DMS 273 treated with DMSO at 0.1 percent for 48 hours (cell line): ENCODE results near the gene MEF2B.

Source experiments
- DNase-seq: peaks from one replicate; lab custom pipeline; 2025; lab: John Stamatoyannopoulos, UW

The MEF2B gene

DNA sequence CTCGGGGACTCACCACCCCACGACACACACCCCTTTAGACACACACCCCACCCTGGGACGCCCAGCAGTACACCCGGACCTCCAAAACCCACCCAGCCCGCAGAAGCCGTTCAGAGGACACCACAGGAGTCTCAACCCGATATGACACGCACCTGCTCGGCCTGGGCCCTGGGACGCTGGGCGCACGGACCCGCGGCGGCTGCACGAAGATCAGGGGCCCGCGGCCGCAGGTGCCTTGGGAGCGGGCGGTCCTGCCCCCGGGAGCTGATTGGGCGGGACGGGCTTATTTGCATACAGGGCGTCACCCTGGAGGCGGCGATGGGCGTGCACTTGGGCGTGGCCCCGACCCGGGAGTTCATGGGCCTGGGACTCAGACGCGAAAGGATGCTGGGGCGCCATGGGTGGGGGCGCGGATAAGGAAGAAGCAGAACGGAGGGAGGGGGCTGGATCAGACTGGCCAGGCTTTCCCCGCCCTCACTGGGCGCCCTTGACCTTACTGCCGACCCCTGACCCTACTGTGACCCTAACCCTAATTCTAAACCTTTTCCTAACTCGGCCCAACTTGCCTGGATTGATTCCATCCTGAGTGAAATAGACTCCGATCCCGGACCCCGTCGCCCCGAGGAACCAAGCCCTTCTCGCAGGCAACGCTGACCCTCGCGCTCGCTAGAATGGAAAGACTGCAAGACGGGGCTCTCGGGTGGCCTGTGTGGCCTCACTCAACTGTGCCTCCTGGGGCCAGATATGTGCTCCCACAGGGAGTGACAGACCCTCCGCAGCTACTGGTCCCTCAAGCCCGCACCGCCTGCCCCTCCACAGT is at the start of gene MEF2B:
Gene MEF2B (minus strand): TSS at position 211 of the 820 bp plus-strand sequence. CDS start 19,528 bp downstream, outside the sequence.
- DNase-seq: peak; percentile 37

DNA sequence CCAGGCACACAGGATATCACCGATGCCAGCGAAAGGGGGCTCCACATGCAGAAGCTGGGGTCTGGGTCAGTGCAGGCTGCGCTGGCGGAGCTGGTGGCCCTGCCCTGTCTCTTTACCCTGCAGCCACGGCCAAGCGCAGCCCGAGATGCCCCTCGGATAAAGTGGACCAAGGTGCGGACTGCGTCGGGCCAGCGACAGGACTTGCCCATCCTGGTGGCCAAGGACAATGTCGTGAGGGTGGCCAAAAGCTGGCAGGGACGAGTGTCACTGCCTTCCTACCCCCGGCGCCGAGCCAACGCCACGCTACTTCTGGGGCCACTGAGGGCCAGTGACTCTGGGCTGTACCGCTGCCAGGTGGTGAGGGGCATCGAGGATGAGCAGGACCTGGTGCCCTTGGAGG is 48.8 kb upstream of the MEF2B start:
- no peak for DNase-seq

DNA sequence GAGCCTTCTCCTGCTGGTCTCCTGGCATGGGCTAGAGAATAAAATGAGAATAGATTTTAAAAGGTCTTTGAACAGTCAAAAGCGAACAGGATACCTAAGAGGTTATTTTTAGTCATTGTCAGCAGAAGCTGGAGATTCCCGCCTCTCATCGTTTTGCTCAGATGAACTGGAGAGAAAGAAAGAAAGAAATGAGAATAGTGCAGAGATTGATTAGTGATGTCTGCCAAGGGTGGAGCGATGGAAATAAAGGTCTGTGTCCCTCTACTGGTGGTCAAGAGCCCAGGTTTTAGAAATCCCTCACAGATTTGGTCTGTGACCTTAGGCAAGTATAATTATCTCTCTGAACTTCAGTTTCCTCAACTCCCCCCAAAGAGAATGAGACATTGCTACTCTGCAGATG is 47.0 kb upstream of the MEF2B start:
- DNase-seq: no peak

DNA sequence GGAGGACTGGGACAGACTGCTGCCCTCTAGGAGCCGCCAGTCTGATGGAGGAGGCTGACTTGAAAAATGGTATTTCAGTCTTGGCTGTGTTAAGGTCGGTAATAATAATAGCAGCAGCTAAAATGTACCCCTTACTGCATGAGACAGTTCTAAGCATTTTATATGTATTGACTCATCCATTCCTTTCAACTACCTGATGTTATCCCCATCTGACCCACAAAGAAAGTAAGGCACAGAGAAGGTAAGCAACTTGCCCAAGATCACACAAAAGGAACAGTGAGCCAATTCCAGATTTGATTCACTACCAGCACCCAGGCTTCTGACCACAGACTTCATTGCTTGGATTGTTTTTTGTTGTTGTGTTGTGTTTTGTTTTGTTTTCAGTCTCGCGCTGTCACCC is 45.7 kb upstream of the MEF2B start:
- no peak for DNase-seq

DNA sequence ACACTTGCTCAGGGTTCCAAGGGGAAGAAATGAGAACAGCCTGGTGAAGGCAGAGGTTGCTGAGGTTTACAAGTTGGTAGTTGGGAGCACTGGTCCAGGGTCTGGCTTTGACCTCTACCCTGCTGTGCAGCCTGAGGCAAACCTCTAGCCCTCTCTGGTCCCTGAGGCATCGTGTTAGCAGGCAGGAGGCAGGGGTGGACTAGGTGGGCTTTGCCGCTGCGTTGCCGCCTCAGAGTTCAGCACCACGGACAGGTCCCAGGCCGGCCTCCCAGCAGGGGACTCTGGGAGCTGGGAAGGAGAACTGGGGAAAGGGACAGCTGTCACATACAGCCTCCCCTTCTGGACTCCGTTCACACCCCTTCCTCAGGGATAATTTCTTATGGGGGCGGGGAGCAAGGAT is 44.8 kb upstream of the MEF2B start:
- peak; percentile 20 for DNase-seq

DNA sequence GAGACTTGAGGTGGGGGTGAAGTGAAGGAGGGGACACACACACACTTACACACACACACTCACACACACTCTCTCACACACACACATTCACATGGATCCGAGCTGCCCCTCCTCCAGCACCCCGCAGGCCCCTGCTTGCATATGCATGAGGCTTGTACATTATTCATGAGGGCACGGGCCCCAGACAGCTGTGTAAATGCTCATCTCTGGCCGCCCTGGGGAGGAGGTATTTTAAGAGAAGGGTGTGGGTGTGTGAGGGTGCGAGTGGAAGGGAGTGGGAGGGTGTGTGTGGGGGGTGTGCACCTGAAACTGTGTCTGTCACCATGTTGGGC is 44.1 kb upstream of the MEF2B start:
- no peak for DNase-seq

DNA sequence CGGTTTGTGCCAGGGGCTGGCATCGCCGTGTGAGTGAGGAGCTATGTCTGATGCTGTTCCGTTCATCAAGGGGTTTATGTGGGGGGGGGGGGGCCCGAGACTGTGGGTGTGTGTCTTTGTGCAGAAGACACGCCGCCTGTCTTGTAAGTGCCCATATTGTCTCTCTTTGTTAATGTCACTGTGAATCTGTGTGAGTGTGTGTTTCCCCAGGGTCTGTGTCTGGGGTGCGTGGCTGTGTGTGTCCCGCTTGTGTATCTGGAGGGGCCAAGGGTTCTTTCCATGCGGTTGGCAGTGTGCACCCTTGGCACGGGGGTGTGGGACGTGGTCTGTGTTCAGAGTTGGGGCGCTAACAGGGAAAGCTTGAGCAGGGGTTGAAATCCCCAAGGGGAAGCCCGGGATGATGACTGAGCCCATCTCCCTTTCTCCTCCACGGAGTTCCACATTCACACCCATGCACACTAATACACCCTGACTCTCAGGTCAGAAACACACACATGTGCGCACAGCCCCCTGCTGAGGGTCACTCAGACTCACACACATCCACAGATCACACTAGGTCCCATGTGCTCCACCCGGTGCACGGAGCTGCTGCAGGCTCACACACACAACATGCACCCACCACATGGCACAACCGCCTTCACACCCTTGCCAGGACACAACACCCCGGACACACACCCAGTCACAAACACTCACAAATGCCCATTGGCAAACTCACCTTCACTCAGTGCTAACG is 43.5 kb upstream of the MEF2B start:
- DNase-seq: no peak

DNA sequence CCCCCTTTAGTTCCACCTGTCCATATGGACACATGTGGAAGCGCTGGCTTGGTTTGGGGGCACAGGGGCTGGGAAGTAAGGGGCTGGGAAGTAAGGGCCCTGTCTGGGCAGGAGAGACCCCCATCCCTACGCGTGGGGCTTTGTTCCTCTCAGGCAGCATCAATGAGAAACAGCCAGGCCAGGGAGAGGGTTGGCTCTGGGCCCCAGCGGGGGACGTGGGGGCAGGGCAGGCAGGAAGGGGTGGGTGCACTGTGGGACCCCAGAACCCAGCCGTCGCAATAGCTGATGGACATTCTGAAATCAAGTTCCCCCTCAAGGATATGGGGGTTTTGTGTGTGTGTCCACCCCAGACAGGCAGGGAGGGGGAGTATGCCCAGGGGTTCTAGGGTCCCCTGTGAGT is 42.9 kb upstream of the MEF2B start:
- no peak for DNase-seq

DNA sequence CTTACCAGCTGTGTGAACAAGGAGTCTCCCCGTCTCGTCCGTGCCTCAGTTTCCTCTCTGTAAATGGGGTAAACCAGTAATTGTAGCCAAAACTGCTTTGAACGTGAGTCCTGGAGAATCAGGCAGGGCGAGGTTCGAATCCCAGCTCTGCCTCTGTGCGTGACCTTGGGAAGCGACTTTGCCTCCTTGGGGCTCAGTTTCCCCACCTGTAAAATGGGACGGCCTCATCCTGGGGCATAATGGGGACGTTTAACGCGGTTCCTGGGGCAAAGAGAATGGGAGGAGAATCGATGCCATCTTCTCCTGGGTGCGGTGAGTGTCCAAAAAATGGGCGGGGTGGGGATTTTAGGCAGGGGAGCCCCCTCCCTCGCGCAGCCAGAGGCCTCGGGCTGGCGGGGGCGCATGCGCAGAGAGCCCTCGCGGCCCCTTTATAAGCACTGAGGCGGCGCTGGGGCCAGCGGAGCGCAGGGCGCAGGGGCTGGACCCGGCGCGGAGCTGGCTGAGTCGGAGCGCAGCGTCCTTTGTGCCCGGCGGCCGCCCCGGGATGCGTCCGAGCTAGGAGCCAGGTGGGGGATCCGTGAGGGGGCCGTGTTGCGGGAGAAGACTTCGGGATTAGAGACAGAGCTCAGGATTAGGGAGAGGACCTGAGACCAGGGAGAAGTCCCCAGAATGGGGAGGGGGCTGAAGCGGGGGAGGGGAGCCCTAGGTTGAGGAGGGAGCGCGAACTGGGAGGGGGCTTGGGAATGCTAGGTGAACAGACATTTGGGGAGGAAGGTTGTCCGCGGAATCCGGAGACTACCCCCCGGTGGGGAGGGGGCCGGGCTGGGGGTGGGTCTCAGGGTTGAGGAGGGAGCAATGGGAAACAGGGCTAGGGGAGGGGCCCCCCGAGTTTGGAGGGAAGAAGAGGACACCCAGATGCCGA is 41.7 kb upstream of the MEF2B start, which contains the start of gene NCAN:
Gene NCAN (plus strand): TSS at position 460 of the 922 bp plus-strand sequence. CDS start 4,996 bp downstream, outside the sequence.
- no peak for DNase-seq

DNA sequence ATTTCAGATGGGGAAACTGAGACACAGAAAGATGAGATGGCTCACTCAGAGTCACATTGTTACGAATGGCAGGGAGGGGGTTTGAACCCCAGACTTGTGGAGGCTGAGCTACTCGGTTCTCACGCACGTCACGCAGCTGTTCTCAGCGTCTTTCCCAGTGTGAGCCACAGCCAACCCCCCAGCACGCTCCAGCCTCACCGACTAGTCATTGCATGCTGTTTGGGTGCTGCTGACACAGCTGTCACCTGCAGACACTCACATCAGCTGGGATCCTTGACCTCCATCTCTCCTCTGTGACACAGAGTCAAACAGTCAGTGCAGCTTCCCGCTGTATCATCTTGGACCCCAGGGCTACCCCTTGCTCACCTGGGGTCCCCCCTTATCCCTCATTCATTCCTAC is 39.3 kb upstream of the MEF2B start:
- no peak for DNase-seq

DNA sequence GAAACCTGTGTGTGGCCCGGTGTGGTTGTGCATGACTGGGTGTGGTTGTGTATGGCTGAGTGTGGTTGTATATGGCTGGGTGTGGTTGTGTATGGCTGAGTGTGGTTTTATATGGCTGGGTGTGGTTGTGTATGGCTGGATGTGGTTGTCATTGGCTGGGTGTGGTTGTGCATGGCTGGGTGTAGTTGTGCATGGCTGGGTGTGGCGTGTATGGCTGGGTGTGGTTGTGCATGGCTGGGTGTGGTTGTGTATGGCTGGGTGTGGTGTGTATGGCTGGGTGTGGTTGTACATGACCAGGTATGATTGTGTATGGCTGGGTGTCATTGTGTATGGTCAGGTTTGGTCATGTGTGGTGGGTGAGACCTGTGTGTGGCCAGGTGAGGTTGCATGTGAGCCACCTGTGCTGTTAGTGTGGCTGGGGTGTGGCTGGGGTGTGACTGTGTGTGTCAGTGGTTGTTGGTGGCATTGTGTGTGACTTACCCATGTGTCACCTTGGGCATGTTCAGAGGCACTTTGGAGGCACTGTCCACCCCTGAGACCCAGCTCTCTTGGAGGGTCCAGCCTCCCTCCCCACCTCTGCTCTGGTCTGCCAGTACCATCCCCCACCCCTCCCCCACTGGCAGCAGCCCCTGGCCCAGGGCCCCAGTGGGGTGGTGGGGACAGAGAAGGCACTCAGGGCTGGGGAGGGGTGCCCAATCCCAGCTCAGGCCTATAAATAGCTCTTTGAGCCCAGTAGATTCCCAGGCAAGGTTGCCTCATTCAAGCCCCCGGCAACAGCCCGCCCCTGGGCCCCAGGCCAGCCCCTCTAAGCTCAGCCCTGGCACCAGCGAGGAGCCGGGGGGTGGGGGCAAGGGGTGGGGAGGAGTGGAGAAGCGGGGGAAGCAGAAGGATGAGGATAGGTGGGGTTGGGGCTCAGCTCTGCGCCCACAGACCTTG is 37.8 kb upstream of the MEF2B start:
- no peak for DNase-seq

DNA sequence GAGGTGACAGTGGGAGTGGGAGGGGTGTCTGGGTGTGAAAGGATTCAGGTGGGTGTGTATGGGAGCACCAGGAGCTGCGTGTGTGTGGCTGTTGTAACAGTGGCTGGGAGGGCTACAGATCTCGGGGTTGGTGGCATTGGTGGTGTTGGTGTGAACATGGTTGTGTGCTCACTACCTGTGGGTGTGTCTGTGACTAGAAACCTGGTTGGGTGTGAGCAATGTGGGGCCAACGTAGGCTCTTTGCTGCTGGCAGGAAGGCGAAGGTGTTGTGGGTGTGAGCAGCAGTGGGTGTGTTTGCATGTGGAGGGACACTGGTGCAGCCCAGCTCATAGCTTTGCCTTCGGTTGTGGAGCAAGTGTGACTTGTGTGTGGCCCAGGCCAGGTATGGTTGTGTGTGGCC is 36.9 kb upstream of the MEF2B start:
- DNase-seq: no peak

DNA sequence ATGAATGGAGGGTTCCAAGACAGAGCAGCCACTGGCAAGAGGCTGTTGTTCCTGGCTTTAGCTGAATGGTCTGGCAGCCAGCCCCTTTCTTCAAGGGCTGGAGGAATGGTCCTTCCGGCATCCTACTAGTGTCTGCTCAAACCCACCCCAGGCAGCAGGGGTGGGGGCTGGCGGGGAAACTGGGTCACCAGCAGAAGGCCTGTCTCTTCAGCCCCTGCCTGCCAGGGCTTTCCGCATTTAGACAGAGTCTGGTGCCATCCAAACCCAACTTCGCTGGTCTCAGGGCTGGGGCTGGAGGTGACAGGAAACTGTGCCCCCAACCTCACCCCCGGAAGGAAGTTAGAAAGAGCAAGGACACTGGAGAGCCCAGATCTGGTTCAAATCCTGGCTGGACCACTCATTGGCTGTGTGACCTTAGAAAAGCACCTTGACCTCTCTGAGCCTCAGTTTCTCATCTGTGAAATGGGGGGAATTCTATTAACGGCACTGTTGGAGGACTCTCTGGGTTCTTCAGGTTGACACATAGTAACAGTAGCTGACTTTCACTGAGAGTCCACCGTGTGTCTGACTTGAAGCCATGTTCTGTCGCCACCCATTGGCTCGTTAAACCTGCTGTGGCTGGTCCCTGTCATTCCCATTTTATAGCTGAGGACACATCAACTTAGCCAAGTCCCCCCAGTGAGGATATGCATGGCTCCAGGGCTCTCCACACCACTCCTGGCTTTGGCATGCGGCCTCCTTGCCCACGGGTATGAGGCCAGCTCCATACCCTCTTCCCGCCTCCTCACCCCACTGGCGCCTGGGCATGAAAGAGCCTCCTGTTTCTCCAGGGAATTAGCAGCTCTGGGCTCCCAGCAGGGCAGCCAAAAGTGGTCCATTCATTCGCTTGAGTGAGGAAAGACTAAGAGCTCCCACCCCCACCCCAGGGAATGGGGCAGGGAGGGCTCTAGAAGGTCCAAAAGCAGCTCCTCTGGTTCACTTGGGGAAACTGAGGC is 35.6 kb upstream of the MEF2B start:
- DNase-seq: no peak

DNA sequence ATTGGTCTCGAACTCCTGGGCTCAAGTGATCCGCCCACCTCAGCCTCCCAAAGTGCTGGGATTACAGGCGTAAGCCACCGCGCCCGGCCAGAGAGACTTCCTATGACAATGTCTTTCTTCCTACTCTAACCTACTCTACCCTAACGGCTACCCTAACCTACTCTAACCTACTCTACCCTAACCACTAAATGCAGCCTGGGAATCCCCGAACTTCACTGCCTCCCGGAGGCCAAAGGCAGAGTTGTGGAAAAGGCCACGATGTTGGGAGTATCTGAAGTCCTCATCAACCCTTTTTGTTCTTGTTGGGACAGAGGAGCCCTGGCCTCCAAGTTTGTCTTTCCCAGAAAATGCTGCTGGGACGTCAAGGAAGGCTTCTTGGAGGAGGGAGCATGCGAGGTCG is 34.1 kb upstream of the MEF2B start:
- DNase-seq: no peak

DNA sequence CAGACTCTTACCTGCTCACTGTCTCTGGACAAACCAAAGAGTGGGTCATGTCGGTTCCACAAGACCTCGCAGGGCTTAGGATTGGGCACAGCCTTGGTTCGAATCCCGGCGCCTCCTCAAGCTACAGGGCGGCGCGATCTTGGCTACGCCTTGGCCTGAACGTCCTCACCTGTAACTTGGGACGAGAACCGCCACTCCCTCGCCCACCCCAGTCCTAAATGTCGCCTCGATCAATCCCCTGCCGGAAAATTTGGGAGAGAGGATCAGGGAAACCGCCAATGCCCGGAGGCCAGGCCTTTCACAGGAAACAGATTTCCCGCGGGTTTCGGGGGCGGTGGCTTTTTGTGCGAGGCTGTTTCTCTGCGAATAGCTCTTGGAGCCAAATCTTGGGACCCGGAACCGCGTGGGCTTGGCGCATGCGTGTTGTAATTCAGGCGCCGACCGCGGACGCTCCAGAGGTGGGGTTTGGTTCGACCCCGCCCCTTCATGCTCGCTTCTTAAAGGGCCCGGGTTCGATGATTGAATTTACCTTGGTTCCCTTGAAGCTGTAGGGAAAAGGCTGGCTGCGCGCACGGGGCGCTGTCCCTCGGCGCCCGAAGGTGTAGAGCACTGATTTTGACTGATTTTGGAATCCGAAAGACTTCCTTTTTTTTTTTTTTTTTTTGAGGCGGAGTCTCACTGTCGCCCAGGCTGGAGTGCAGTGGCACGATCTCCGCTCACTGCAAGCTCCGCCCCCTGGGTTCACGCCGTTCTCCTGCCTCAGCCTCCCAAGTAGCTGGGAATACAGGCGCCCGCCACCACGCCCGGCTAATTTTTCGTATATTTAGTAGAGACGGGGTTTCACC is 33.2 kb upstream of the MEF2B start, which contains the start of gene NR2C2AP:
Gene NR2C2AP (minus strand): TSS at position 403 of the 845 bp plus-strand sequence. CDS start 354 bp downstream, at position 49.
- peak; percentile 79 for DNase-seq

DNA sequence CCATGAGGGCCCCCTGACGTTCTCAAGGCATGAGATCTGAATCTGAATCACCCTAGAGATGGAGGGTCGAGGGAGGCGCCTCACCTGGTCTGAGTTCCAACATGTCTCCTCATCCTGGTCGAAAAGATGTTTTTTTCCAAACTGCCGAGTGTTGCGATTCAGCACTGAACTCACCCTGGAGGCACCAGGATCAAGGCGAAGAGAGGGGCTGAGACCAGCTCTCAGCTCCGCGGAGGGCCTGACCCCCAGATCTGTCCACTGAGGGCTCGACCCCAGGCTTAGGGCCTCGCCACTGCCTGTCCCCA is 32.6 kb upstream of the MEF2B start:
- DNase-seq: no peak

DNA sequence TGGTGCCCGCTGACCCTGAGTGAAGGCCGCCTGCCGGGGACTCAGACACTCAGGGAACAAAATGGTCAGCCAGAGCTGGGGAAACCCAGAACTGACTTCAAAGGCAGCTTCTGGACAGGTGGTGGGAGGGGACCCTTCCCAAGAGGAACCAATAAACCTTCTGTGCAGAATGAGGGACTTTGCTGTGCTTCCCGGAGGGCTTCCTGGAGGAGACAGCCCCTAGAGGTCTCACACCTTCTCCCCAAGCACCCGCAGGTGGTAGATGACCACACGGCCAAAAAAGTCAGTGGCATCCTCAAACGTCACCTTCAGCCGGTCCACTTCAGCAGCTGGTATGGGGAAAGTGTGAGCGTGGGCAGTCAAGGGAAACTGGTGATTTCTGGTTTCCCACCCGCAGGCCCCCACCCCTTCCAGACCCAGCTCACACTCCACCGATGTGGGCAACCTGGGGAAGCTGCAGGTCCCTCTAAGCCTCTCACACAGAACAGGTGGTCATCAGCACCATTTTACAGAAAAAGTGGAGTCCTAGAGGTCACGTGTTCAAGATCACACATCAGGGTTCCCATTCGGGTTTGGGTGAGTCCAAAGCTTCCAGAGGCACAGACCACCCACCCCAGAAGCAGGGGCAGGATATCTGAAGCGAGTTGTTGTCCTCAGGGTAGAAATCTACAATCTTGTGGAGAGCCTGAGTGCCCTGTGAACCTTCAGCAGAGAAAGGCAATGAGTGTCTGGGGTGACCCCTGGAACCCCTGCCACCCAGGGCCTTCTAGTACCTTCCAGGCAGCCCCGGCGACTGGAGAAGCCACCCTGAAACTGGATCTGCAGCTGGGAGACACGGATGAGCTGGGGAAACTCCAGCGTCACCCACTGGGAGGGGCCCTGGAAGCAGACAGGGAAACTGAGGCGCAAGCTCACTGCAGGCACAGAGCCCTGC is 31.9 kb upstream of the MEF2B start:
- no peak for DNase-seq

DNA sequence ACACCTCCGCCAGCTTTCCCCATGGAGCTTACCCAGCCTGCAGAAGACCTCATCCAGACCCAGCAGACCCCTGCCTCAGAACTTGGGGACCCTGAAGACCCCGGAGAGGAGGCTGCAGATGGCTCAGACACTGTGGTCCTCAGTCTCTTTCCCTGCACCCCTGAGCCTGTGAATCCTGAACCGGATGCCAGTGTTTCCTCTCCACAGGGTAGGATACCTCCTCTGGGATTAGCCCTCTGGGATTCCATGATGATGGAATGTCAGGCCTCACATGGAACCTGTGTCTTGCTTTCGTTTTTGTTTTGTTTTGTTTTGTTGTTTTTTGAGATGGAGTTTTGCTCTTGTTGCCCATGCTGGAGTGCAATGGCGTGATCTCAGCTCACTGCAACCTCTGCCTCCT is 23.9 kb upstream of the MEF2B start:
- DNase-seq: no peak
